Activated CD8-positive, alpha-beta memory T cell treated with anti-CD3 and anti-CD28 coated beads, Interleukin-2, amount 50 U/mL, for 4 hours (primary cell): Measurements from ENCODE around the gene SYNE4.
"Not testable (repeated sequence)": the region's sequence is repeated elsewhere in the genome, so short reads cannot be mapped to it uniquely, and the experiment has no call there.

Source experiments
- DNase-seq: peaks from one replicate; pipeline ENCODE4 v3.0.0-alpha.2; 2020

Gene SYNE4

DNA sequence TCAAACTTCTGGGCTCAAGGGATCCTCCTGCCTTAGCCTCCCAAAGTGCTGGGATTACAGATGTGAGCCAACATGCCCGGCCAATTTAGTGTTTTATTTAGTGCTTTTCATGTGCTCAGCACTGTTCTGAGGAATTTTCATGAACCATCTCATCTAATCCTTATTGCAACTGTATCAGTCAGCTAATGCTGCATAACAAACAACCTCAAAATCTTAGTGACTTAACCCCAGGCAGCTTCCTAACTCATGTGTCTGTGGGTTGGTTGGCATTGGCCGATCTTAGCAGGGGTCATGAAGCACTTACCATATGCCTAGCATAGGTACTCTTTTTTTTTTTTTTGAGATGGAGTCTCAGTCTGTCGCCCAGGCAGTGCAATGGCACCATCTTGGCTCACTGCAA, 19.8 kb downstream of the SYNE4 start:
- DNase-seq, result no peak

DNA sequence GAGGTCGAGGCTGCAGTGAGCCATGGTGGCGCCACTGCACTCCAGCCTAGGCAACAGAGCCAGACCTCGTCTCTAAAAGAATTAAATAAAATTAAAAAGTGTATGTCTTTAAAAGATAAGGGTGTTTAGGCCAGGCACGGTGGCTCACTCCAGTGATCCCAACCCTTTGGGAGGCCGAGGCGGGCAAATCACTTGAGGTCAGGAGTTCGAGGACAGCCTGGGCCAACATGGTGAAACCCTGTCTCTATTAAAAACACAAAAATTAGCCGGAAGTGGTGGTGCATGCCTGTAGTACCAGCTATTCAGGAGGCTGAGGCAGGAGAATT, 21.1 kb downstream of the SYNE4 start:
- no peak for DNase-seq

DNA sequence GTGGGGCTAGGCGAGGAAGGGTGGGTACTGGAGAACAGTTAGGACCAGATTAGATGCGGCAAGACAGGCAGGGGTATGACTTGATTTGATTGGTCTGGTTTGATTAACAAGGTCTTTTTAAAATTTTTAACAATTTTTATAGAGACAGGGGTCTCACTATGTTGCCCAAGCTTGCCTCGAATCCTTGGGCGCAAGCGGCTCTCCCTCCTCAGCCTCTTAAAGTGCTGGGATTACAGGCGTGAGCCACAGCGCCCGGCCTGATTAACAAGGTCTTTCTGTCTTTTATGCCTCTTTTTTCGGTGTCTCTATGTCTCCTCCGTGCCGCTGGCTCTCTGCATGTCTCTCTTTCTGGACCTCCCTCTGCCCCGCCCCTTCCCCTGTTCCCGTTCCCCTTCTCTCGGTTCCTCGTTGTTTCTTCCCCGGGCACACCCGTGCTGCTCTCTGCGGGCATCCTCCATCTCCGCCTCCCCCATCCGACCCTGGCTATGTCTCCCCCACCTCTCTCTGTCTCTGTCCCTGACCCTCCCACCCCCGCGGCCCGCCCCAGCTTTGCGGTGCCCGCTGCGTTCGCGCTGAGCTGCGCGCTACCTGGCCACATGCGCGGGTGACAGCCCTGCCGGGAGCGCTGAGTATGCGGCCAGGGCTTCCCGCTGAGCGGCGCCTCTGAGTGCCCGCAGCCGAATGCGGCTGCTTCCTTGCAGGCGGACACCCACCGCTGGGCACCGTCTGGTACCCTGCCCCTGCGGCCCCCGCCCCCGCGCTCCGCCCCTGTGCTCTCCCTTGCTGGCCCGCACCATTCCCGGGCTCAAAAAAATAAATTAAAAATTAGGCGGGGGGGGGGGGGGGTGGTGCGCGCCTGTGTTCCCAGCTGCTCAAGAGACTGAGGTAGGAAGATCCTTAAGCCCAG, 21.7 kb downstream of the SYNE4 start:
- DNase-seq, result no peak

DNA sequence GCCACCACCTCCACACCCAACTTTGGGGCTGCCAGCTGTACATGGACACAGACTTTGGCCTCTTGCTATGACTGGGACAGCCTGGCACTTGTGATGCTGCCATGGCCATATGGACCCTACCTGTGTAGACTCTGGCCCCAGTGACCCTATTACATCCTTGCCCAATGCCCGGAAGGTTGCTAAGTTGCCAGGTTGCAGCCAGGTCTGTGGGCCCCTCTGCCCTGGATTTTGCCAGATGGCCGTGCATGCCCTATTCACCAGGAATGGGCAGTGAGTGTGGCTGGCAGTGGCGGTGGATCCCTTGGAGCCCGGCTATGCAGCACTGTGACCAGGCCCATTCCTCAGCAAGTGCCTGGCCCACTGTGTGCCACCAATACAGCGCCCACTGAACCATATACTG, 22.5 kb downstream of the SYNE4 start:
- DNase-seq, result no peak

DNA sequence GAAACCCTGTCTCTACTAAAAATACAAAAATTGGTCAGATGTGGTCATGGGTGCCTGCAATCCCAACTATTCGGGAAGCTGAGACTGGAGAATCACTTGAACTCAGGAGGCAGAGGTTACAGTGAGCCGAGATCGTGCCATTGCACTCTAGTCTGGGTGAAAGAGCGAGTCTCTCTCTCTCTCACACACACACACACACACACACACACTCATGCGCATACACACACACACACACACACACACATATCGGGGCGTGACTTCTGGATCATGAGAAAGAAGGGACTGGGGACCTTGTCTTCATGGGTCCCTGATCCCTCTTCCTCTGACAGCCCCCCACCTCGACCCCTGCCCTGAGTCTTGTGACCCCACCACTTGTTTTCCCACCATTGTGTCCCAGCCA, 25.4 kb downstream of the SYNE4 start:
- no peak for DNase-seq

DNA sequence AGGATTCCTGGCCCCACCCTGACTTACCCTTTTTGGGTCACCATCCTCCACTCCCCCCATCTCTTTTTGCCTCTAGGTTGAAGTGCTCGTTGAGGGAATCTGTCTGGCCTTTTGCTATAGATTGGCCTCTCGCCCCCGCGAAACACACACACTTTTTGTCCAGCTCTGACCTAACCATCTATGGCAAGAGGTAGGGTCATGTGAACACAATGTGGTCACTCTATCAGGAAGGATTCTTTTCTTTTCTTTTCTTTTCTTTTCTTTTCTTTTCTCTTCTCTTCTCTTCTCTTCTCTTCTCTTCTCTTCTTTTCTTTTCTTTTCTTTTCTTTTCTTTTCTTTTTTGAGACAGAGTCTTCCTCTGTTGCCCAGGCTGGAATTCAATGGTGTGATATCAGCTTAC, 27.6 kb downstream of the SYNE4 start:
- DNase-seq, result not testable (repeated sequence)

DNA sequence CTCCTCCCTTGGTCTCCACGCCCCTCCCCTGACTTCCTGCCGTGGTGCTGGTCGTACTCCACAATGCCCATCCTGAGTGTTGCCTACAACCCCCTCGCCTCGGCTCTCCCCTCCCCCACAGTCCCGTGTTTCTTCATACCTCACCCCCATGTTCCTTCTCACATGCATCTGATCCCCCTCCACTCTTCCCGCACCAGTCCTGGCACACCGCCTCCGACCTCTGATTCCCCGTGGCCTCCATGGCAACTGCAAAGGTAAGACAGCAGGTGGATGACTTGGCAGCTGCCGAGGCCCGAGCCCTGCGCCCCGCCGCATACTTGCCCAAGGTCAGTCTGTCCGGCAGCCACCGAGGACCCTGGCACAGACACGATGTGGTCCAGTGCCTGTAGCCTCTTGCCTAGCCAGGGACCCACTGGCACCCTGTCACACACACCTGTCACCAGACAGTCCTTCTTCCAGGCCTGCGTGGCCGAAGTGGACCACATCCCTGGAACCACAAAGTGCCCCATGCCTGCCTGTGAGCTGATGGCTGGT, 29.7 kb downstream of the SYNE4 start:
- DNase-seq, result no peak

DNA sequence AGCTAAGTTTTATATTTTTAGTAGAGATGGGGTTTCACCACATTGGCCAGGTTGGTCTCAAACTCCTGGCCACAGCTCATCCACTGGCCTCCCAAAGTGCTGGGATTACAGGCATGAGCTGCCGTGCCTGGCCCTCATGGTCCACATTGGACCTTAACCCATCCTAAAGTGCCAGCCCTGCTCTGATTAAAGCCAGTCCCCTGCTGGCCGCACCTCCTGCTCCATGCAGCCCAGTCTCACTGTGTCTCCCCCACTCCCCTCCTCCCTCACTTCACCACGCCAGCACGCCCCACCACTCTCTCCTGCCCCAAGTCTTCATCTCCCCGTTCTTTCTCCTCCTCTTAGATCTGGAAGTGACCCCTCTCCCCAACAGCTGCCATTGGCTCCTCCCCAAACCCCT, 30.3 kb downstream of the SYNE4 start:
- DNase-seq, result no peak

DNA sequence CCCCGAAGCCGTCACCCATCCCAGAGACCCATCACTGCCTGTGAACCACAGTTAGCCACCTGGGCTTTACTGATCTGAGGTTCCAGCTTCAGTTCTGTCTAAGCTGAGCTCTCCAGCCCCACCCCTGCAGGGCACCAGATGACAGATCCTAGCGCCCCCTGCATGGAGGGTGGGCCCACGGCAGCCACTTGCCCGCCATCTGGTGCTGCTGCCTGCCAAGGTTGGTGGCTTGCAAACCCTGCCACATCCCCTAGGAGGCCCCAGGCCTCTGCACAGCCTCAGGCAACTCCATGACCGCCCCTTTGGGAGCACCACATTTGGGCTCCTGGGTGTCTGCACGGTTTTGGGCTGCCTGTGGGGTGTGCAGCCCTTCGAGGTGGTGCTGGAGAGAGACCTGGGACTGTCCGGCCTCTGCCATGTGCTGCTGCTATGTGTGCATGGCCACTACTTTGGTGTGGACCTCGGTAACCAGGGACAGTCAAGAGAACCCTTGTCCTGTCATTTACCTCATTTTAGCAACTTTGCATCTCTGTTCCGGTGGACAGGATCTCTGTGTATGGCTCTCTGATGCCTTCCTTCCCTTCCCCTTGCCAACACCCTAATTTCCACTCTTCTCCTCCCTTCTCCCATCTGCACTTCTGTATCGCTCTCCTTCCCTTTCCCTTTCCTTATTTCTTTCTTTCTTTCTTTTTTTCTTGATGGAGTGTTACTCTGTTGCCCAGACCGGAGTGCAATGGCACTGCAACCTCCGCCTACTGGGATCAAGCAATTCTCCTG, 31.0 kb downstream of the SYNE4 start:
- no peak for DNase-seq

DNA sequence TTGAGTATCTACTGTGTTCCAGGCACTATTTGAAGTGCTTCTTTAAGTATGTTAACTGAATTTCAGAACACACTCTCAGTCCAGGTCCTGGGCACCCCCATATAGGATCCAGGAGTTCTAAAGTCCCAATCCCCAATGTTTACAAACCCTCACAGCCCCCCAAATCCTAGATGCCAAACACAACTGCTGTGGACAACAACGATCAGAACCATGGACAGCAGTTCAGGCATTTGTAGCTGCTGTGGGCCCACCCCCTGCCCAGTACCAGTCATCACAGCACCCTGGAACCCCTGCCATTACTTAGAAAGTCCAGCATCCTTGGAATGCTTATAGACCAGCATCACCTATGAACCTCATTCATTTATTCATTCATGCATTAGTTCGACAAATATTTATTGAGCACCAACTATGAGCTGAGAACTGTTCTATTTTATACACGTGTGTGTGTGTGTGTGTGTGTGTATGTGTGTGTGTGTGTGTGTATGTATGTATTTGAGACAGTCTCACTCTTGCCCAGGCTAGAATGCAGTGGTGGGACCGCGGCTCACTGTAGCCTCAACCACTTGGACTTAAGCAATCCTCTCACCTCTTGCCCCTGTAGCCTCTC, 32.9 kb downstream of the SYNE4 start:
- no peak for DNase-seq

DNA sequence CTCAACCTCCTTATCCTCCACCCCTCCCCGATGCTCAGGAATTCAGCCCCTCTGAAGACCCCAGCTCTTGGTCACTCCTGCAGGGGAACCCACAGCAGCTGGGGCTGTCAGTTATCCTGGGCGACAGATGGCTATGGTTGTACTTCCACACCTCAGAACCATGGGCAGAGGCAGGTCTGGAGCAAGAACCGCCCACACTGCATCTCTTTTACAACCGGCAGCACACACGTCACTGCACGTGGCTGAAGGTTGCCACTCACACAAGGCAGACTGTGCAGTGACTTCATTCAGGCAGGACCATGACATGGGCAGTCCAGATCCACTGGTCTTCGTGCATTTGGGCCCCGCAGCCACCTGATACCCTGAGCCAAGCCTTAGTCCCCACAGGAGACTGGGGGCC, 35.1 kb downstream of the SYNE4 start:
- no peak for DNase-seq

DNA sequence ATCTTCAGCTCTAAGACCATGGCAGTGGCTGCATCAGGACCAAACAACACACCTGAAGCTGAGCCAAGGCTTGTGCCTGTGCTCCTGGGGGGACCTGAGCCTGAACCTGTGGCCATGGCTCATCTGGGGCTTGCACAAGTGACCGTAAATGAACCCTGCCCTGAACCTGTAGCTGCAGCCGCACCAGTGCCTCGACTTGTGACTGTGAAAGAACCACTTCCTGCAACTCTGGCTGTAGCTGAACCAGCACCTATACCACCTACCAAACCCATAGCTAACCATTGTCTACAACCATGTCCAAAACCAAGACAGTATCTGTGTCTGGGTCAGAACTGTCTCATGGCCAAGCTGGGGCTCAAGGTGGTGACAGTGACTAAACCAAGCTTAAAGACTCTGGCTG, 41.8 kb downstream of the SYNE4 start:
- DNase-seq, result no peak

DNA sequence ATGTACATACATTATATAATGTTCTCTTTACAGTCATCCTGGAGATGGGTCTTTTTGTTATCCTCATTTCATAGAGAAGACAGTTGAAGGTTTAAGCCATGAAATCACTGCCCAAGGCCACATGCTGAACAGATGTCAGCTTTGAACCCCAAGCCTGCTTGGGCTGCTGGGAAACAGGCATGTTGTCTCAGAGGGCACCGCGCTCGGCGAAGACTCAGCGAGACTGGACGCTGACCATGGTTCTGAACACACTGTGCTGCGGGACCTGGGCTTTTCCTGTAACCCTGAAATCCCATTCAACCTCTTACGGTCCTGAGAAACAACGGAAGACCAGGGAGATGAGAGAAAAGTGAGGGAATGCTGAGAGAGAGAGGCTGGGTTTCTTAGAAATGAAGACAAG, 45.1 kb downstream of the SYNE4 start:
- DNase-seq, result no peak

DNA sequence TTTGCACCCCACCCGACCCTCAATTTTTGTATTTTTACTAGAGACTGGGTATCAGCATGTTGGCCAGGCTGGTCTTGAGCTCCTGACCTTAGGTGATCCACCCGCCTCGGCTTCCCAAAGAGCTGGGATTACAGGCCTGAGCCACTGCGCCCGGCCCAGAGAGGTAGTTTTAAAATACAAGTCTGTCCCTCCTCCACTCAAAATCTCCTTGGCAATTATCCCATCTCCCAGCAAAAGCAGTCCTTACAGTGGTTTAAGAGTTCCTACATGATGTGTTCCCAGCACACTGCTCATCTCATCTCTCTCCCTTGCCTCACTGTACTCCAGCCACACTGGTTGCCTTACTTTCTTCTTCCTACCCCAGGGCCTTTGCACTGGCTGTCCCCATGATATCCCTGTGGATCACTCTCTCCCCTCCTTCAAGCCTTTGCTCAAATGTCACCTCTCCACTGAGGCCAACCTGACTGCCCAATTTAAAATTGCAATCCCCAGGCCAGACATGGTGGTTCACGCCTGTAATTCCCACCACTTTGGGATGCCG, 48.1 kb downstream of the SYNE4 start:
- no peak for DNase-seq

DNA sequence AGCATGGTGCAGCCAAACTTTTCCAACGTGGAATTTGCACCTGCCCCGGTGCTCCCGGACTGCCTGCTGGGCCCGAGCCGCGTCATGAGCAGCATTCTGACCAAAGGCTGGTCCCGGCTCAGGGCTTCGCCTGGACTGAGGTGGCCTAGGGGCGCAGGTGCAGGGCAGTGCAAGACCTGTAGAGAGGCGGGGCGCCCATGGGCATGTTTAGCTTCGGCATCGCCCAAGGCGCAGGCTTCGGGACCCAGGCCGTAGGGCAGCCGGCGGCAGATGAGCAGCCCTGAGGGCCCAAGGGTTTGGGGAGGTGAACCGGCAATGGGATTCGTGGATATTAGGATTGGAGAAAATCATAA, 48.7 kb downstream of the SYNE4 start:
- DNase-seq, result no peak

DNA sequence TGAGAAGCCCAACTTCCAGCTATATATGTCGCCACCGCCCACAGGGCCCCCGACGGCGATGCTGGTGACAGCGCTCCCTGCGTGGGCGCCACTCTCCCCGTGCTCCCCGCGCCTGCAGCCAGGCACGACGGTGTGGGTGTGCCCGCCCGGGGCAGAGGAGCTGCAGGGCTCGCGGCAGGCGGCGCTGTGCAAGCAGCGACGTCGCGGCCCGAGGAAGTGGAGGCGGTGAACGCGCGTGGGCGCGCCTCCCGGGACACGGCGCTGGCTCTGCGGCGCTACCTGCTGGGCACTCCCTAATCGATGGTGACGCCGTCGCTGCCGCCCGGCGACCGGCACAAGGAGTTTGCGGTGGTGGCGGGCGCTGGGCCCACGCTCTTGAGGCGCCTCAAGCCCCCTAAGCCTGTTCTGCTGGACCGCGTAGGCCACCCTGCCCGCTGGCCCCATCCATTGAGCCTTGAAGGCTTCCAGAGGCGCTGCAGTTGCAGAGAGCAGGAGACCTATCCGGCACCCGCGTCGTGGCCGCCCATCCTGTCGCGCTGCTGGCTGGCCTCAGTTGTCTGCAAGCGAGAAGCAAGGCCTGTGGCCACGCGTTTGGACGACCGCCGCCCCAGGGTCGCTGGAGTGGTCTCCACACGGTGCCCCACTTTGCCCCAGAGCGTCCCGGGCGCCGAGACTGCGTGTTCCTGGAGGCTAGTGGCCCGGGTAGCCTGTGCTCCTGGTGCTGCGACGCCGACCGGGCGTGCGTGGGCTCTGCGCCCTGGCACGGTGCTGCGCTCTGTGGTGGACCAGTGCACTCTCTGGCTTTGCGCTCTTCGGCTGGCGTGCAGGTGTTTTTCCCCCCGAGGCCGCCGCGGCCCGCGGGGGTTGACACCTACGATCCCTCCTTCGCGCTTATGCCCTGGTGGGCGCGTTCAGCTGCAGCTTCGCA, 49.3 kb downstream of the SYNE4 start:
- peak; percentile 88 for DNase-seq

DNA sequence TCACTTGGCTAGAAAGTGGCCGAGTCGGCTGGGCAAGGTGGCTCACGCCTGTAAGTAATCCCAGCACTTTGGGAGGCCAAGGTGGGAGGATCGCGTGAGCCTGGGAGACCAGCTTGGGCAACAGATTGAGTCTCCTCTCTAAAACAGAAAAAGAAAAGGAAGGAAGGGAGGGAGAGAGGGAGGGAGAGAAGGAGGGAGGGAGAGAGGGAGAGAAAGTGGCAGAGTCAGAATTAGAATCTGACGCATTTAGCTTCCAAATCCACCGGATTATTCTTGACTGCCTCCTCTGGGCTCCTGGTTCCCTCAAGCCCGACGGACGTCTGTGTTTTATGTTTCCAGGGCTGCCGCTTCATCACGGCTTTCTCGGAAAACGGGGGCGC, 50.0 kb downstream of the SYNE4 start:
- no peak for DNase-seq

DNA sequence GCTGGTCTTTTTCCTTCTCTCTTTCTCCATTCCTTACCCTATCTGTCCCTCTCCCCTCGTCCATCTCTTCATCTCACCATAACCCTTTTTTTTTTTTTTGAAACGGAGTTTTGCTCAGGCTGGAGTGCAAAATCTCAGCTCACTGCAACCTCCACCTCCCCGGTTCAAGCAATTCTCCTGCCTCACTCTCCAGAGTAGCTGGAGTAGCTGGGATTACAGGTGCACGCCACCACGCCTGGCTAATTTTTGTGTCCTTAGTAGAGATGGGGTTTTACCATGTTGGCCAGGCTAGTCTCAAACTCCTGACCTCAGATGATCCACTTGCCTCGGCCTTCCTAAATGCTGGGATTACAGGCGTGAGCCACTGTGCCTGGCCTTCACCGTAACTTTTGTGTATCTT, 51.2 kb downstream of the SYNE4 start:
- not testable (repeated sequence) for DNase-seq

DNA sequence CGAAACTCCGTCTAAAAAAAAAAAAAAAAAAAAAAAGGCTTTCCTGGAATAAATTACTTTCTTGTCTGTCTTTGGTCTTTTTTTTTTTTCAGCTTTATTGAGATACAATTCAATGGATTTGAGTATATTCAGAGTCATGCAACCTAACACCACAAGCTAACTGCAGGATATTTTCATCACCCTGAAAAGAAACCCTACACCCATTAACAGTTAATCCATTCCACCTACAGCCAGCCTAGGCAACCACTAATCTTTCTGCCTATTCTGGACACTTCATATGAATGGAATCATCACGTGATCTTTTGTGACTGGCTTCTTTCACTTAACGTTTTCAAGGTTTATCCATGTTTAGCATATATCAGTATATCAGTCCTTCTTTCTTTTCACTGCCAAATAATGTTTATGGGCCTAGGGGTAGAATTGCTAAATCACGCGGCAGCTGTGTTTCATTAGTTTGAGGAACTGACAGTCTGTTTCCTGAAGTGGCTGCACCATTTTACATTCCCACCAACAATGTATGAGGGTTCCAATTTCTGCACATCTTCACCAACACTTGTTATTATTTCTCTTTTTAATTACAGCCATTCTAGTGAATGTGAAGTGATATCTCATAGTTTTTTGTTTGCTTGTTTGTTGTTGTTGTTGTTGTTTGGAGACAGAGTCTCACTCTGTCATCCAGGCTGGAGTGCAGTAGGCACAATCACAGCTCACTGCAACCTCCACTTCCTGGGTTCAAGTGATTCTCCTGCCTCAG, 52.6 kb downstream of the SYNE4 start:
- DNase-seq, result no peak
